ENCODE results near the gene MLPH. TPM values are rescaled to one million over a fixed set of nuclear protein-coding genes. Genes with fewer than 3 reads are reported as not detected.

Gene MLPH
- total and polyA plus RNA-seq, 7 experiments from 2014 or later: not detected

DNA sequence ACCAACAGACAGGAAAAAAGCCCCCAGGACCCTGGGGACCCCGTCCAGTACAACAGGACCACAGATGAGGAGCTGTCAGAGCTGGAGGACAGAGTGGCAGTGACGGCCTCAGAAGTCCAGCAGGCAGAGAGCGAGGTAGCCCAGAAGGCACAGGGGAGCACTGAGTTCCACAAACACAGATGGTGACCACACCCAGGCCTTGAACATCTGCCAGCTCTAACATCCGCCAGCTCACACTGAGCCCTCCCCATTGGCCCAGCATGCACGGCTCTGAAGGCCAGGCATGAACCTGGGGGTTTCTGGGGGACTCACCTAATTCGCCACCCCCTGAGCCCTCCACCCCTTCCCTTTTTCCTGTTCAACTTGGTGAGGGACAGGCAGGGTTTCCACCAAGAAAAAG is 53.8 kb downstream of the MLPH start:
- Mint-ChIP-seq H3K4me3 (no peak overlapping the region), H3K9me3 (no peaks in the 10 kb centered on the region), H3K27me3 (peaks cover 0 to 11% (median 0%) of the 10 kb centered on the region in 5 donors), H3K4me1 (no peaks in the 10 kb centered on the region), H3K36me3 (no peaks in the 10 kb centered on the region), H3K27ac (no peak overlapping the region)
- intact Hi-C loops (cut with micrococcal nuclease): no loop called here
- Histone ChIP-seq H3K36me3 (ENCODE audit: control insufficient read depth in 2 of 3, insufficient read depth in 3 of 3, low read length in 3 of 3) (no peaks in the 10 kb centered on the region), H3K4me1 (ENCODE audit: control insufficient read depth in 2 of 2, insufficient read depth in 2 of 2, low read length in 2 of 2) (no peaks in the 10 kb centered on the region), H3K27me3 (ENCODE audit: control insufficient read depth in 2 of 2, insufficient read depth in 2 of 2, low read length in 2 of 2) (no peaks in the 10 kb centered on the region), H3K27ac (ENCODE audit: low read depth, low read length) (no peak overlapping the region), H3K9me3 (ENCODE audit: control insufficient read depth in 2 of 3, low read length in 3 of 3) (no peaks in the 10 kb centered on the region), H3K4me3 (ENCODE audit: low read length) (no peak overlapping the region)
- ATAC-seq: no peak
- ChIA-PET POLR2A (no interaction called here), CTCF (no interaction called here)
- DNase-seq: no peak

DNA sequence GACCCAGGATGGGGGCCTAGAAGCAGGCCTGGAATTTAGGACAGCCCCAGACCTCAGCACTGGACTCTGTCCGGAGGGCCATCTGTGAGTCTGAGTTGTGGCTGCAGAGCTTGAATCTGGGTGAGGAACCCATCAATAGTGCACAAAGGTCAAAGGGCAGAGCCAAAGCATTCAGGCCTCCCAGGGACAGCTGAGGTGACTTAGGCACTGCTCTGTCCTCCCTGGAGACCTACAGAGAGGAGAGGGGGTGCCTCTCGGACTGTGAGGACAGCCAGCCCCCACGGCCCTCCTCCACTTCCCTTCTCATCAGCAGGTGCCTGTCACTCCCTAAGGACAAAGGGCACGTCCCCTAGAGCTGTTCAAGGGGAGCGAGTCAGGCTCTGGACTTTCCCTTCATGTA is 54.2 kb downstream of the MLPH start:
- Histone ChIP-seq H3K4me3 (ENCODE audit: low read length) (no peak overlapping the region), H3K27ac (ENCODE audit: low read depth, low read length) (no peak overlapping the region), H3K9me3 (ENCODE audit: control insufficient read depth in 2 of 3, low read length in 3 of 3) (no peaks in the 10 kb centered on the region), H3K4me1 (ENCODE audit: control insufficient read depth in 2 of 2, insufficient read depth in 2 of 2, low read length in 2 of 2) (no peaks in the 10 kb centered on the region), H3K36me3 (ENCODE audit: control insufficient read depth in 2 of 3, insufficient read depth in 3 of 3, low read length in 3 of 3) (no peaks in the 10 kb centered on the region), H3K27me3 (ENCODE audit: control insufficient read depth in 2 of 2, insufficient read depth in 2 of 2, low read length in 2 of 2) (no peaks in the 10 kb centered on the region)
- DNase-seq: no peak
- Mint-ChIP-seq H3K4me1 (no peaks in the 10 kb centered on the region), H3K27ac (no peak overlapping the region), H3K27me3 (peaks cover 0 to 11% (median 0%) of the 10 kb centered on the region in 5 donors), H3K36me3 (no peaks in the 10 kb centered on the region), H3K9me3 (no peaks in the 10 kb centered on the region), H3K4me3 (no peak overlapping the region)
- ChIA-PET CTCF (no interaction called here), POLR2A (no interaction called here)
- intact Hi-C loops (cut with micrococcal nuclease): no loop called here
- no peak for ATAC-seq

DNA sequence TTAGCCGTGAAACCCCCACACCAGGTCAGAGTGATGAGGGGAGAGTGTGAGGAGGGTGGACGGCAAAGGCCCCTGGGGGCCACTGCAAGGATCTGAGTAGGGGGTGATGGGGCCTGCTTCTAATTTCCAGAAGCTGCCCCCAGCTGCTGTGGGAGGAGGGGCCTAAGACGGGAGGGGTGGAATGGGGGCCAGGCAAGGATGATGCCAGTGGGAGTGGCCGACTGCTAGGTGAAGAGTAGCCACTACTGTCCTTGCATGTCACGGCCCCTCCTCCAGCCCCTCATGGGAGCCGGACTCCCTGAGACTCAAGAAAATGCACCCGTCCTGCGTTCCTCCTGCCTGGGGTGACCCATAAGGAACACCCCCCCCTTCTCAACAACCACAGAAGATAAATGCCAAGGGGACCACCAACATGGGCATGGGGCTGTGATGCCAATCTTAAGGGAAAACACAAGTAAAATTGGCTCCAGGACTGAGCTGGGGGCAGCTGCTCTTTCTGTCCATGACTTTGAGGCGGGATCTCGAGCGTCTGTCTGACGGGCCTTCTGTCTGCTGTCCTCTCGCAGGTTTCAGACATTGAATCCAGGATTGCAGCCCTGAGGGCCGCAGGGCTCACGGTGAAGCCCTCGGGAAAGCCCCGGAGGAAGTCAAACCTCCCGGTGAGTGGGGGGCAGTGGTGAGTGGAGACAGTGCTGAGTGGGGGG is 55.1 kb downstream of the MLPH start:
- no peaks in the 10 kb centered on the region for H3K4me1 Mint-ChIP-seq
- Histone ChIP-seq H3K4me1 (ENCODE audit: control insufficient read depth in 2 of 2, insufficient read depth in 2 of 2, low read length in 2 of 2) (no peaks in the 10 kb centered on the region), H3K36me3 (ENCODE audit: control insufficient read depth in 2 of 3, insufficient read depth in 3 of 3, low read length in 3 of 3) (no peaks in the 10 kb centered on the region), H3K27ac (ENCODE audit: low read depth, low read length) (no peak overlapping the region), H3K4me3 (ENCODE audit: low read length) (no peak overlapping the region), H3K9me3 (ENCODE audit: control insufficient read depth in 2 of 3, low read length in 3 of 3) (no peaks in the 10 kb centered on the region), H3K27me3 (ENCODE audit: control insufficient read depth in 2 of 2, insufficient read depth in 2 of 2, low read length in 2 of 2) (no peaks in the 10 kb centered on the region)
- no peak overlapping the region for H3K4me3 Mint-ChIP-seq
- DNase-seq (no peak), ATAC-seq (no peak)
- H3K9me3 Mint-ChIP-seq: no peaks in the 10 kb centered on the region
- no peak overlapping the region for H3K27ac Mint-ChIP-seq
- no peaks in the 10 kb centered on the region for H3K36me3 Mint-ChIP-seq
- ChIA-PET POLR2A (no interaction called here), CTCF (interaction anchor here (0.7 kb wide), 1 partner anchor 438 kb away, joined by 4 read pairs; no protein-coding TSS in a partner anchor)
- peaks cover 0 to 11% (median 4%) of the 10 kb centered on the region in 5 donors for H3K27me3 Mint-ChIP-seq
- intact Hi-C loops (cut with micrococcal nuclease): no loop called here

DNA sequence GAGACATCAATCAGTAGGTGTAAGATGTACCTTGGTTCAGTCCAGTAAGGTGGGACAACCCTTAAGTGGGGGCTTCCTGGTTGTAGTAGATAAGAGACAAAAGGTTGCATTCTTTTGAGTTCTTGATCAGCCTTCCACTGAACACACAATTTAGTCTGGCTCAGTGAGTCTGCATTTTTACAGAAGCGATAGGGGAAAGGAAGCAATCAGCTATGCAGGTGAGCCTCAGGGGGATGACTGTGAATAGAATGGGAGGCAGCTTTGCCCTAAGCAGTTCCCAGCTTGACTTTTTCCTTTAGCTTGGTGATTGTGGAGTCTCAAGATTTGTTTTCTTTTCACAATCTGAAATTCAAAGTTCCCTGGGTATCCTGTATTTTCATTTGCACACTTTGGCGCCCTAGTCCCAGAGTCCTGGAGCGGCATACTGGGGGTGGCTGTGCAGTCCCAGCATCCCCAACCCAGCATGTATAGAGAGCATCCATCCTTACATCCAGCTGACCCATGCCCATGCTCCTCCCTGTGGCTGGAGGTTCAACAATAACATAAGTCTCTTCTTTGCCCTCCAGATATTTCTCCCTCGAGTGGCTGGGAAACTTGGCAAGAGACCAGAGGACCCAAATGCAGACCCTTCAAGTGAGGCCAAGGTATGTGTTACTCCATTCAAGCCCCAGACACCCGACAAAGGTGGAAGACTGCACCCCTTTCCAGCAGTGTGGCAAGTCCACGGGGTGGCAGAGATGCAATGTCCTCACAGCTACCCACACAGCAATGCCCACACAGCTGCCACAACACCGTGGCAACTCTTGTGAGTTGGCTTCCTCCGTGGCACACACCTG is 59.2 kb downstream of the MLPH start:
- no peaks in the 10 kb centered on the region for H3K9me3 Mint-ChIP-seq
- no peaks in the 10 kb centered on the region for H3K36me3 ChIP-seq (ENCODE audit: control insufficient read depth in 2 of 3, insufficient read depth in 3 of 3, low read length in 3 of 3)
- ChIA-PET CTCF (no interaction called here), POLR2A (no interaction called here)
- H3K4me3 ChIP-seq (ENCODE audit: low read length): no peak overlapping the region
- peaks cover 0 to 7% (median 0%) of the 10 kb centered on the region in 5 donors for H3K27me3 Mint-ChIP-seq
- H3K27ac ChIP-seq (ENCODE audit: low read depth, low read length): no peak overlapping the region
- H3K4me1 ChIP-seq (ENCODE audit: control insufficient read depth in 2 of 2, insufficient read depth in 2 of 2, low read length in 2 of 2): no peaks in the 10 kb centered on the region
- no peak overlapping the region for H3K27ac Mint-ChIP-seq
- DNase-seq (no peak), ATAC-seq (no peak)
- intact Hi-C loops (cut with micrococcal nuclease): no loop called here
- no peaks in the 10 kb centered on the region for H3K36me3 Mint-ChIP-seq
- H3K4me3 Mint-ChIP-seq: no peak overlapping the region
- H3K9me3 ChIP-seq (ENCODE audit: control insufficient read depth in 2 of 3, low read length in 3 of 3): no peaks in the 10 kb centered on the region
- no peaks in the 10 kb centered on the region for H3K4me1 Mint-ChIP-seq
- H3K27me3 ChIP-seq (ENCODE audit: control insufficient read depth in 2 of 2, insufficient read depth in 2 of 2, low read length in 2 of 2): no peaks in the 10 kb centered on the region

DNA sequence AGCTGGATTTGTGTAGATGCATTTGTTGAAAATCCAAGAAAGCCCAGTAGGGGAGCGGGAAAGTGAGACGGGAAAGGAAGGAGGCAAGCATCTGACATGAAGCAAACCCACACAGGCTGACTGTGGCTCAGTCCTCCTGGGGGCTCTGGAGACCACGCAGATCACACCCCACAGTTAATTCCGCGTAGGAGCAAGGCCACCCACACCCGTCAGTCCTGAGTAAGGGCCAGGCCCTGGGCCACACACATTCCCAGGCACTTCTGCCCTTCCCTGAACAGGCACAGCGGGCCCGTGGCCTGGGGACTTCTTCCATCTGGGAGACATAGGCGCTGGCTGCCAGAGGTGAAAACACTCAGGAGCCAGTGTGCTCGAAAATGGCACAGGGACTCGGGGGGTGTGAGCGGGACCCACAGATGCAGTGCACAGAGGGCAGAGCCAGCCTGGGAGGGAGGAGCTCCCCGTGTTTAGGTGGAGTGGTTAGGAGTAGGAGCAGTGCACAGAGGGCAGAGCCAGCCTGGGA is 59.9 kb downstream of the MLPH start:
- ATAC-seq (no peak), DNase-seq (no peak)
- Histone ChIP-seq H3K4me1 (ENCODE audit: control insufficient read depth in 2 of 2, insufficient read depth in 2 of 2, low read length in 2 of 2) (no peaks in the 10 kb centered on the region), H3K27me3 (ENCODE audit: control insufficient read depth in 2 of 2, insufficient read depth in 2 of 2, low read length in 2 of 2) (no peaks in the 10 kb centered on the region), H3K27ac (ENCODE audit: low read depth, low read length) (no peak overlapping the region), H3K4me3 (ENCODE audit: low read length) (no peak overlapping the region), H3K36me3 (ENCODE audit: control insufficient read depth in 2 of 3, insufficient read depth in 3 of 3, low read length in 3 of 3) (no peaks in the 10 kb centered on the region), H3K9me3 (ENCODE audit: control insufficient read depth in 2 of 3, low read length in 3 of 3) (no peaks in the 10 kb centered on the region)
- Mint-ChIP-seq H3K27me3 (peaks cover 0 to 7% (median 0%) of the 10 kb centered on the region in 5 donors), H3K36me3 (no peaks in the 10 kb centered on the region), H3K4me3 (no peak overlapping the region), H3K9me3 (no peaks in the 10 kb centered on the region), H3K27ac (no peak overlapping the region), H3K4me1 (no peaks in the 10 kb centered on the region)
- POLR2A ChIA-PET: no interaction called here
- CTCF ChIA-PET: no interaction called here
- intact Hi-C loops (cut with micrococcal nuclease): no loop called here

DNA sequence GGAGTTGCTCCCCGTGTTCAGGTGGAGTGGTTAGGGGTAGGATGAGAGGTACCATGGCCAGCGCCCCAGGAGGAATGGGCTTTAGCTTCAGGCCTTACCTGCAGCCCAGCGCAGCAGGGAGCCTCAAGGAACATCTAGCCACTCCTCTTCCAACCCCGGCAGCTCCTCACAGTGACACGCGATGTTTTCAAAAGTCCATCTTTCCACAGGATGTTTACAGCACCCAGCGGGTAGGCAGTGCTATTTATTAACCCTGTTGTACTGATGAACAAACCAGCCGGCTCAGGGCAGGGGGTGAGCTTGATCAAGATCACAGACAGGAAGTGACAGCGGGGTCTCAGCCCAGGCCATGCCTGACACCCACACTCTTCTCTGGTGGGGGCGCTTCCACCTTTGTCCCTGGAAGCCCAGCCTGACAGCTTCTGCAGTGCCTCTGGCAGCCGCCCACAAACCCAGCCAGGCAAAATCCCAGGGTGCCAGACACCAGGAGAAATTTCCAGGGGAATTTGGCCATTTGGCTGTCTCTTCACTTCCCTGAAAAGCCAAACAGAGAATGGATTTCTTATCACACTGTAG is 60.9 kb downstream of the MLPH start:
- Histone ChIP-seq H3K4me3 (ENCODE audit: low read length) (no peak overlapping the region), H3K27me3 (ENCODE audit: control insufficient read depth in 2 of 2, insufficient read depth in 2 of 2, low read length in 2 of 2) (no peaks in the 10 kb centered on the region), H3K4me1 (ENCODE audit: control insufficient read depth in 2 of 2, insufficient read depth in 2 of 2, low read length in 2 of 2) (no peaks in the 10 kb centered on the region), H3K9me3 (ENCODE audit: control insufficient read depth in 2 of 3, low read length in 3 of 3) (no peaks in the 10 kb centered on the region), H3K36me3 (ENCODE audit: control insufficient read depth in 2 of 3, insufficient read depth in 3 of 3, low read length in 3 of 3) (no peaks in the 10 kb centered on the region), H3K27ac (ENCODE audit: low read depth, low read length) (no peak overlapping the region)
- DNase-seq (no peak), ATAC-seq (no peak)
- no peaks in the 10 kb centered on the region for H3K36me3 Mint-ChIP-seq
- H3K4me3 Mint-ChIP-seq: no peak overlapping the region
- no peaks in the 10 kb centered on the region for H3K4me1 Mint-ChIP-seq
- ChIA-PET CTCF (no interaction called here), POLR2A (no interaction called here)
- intact Hi-C loops (cut with micrococcal nuclease): no loop called here
- H3K27me3 Mint-ChIP-seq: peaks cover 0 to 7% (median 0%) of the 10 kb centered on the region in 5 donors
- peaks cover 0 to 4% (median 0%) of the 10 kb centered on the region in 11 donors for H3K9me3 Mint-ChIP-seq
- H3K27ac Mint-ChIP-seq: no peak overlapping the region
